Common myeloid progenitor, CD34-positive (primary cell): ENCODE measurements around the gene CCL24.
"Not testable (repeated sequence)": the region's sequence is repeated elsewhere in the genome, so short reads cannot be mapped to it uniquely, and the experiment has no call there.

Source experiments
- CTCF ChIA-PET: fragments of 350-600 bp; sonication (Branson Sonifier 250); formaldehyde crosslinking; loops from one replicate; lab custom pipeline; 2021; ENCODE audit warnings: antibody characterized with exemption; lab: Charles Lee
- POLR2A ChIA-PET: fragments of 350-600 bp; sonication (Branson Sonifier 250); formaldehyde crosslinking; loops from one replicate; lab custom pipeline; 2021; ENCODE audit warnings: antibody characterized with exemption; lab: Charles Lee
- DNase-seq, 3 donors: peaks; one replicate each; pipeline versions ENCODE4 v3.0.0 to v3.0.0-alpha.2; 2013
- H3K27ac ChIP-seq, 2 experiments: 1 replicate in 1 of 2; 2 replicates in 1 of 2; pipeline ENCODE4 v1.7.0; 2013; ENCODE audit warnings: inconsistent platforms in 2 of 2, low read length in 2 of 2, mild to moderate bottlenecking in 2 of 2, low read depth in 1 of 2, moderate library complexity in 1 of 2; ENCODE audit not compliant: severe bottlenecking in 2 of 2, insufficient read depth in 1 of 2, poor library complexity in 1 of 2
- H3K27me3 ChIP-seq, 5 experiments: replicated peaks in 2 of 5; 1 replicate in 3 of 5; 2 replicates in 2 of 5; pipeline versions ENCODE4 v1.6.1 to v1.7.0; 2013; ENCODE audit warnings: low read length in 4 of 5, mild to moderate bottlenecking in 2 of 5, moderate library complexity in 2 of 5, inconsistent platforms in 1 of 5; ENCODE audit not compliant: insufficient read depth in 5 of 5, control insufficient read depth in 4 of 5
- H3K36me3 ChIP-seq, 4 experiments: 1 replicate in 2 of 4; 2 replicates in 2 of 4; pipeline versions ENCODE4 v1.6.1 to v1.7.0; 2013; ENCODE audit warnings: low read length in 3 of 4, control low read depth in 1 of 4, mild to moderate bottlenecking in 1 of 4; ENCODE audit not compliant: control insufficient read depth in 4 of 4, insufficient read depth in 4 of 4
- H3K4me1 ChIP-seq, 4 experiments: 1 replicate in 3 of 4; 2 replicates in 1 of 4; pipeline versions ENCODE4 v1.6.1 to v1.7.1; 2013; ENCODE audit warnings: low read length in 3 of 4, mild to moderate bottlenecking in 3 of 4, control low read depth in 1 of 4, inconsistent platforms in 1 of 4, moderate library complexity in 1 of 4; ENCODE audit not compliant: control insufficient read depth in 4 of 4, insufficient read depth in 4 of 4; ENCODE audit errors: control extremely low read depth in 1 of 4
- H3K4me3 ChIP-seq, 7 experiments: 1 replicate in 4 of 7; 2 replicates in 3 of 7; pipeline versions ENCODE4 v1.5.1 to v1.7.0; 2013; ENCODE audit warnings: mild to moderate bottlenecking in 7 of 7, low read length in 6 of 7, moderate library complexity in 6 of 7, inconsistent platforms in 2 of 7, low read depth in 2 of 7, control low read depth in 1 of 7; ENCODE audit not compliant: insufficient read depth in 4 of 7, control insufficient read depth in 1 of 7; ENCODE audit errors: extremely low read depth in 1 of 7
- H3K9me3 ChIP-seq, 5 experiments: 1 replicate in 4 of 5; 2 replicates in 1 of 5; pipeline versions ENCODE4 v1.6.1 to v1.7.1; 2013; ENCODE audit warnings: low read length in 4 of 5, mild to moderate bottlenecking in 2 of 5, inconsistent platforms in 1 of 5, low read depth in 1 of 5, moderate library complexity in 1 of 5; ENCODE audit not compliant: control insufficient read depth in 4 of 5, insufficient read depth in 2 of 5; ENCODE audit errors: control extremely low read depth in 1 of 5
- WGBS: methylation state at CpG from one replicate; pipeline ENCODE4 v1.1.5; 2013; ENCODE audit not compliant: insufficient coverage; 5-methylcytosine and 5-hydroxymethylcytosine counted together

CCL24 gene

DNA sequence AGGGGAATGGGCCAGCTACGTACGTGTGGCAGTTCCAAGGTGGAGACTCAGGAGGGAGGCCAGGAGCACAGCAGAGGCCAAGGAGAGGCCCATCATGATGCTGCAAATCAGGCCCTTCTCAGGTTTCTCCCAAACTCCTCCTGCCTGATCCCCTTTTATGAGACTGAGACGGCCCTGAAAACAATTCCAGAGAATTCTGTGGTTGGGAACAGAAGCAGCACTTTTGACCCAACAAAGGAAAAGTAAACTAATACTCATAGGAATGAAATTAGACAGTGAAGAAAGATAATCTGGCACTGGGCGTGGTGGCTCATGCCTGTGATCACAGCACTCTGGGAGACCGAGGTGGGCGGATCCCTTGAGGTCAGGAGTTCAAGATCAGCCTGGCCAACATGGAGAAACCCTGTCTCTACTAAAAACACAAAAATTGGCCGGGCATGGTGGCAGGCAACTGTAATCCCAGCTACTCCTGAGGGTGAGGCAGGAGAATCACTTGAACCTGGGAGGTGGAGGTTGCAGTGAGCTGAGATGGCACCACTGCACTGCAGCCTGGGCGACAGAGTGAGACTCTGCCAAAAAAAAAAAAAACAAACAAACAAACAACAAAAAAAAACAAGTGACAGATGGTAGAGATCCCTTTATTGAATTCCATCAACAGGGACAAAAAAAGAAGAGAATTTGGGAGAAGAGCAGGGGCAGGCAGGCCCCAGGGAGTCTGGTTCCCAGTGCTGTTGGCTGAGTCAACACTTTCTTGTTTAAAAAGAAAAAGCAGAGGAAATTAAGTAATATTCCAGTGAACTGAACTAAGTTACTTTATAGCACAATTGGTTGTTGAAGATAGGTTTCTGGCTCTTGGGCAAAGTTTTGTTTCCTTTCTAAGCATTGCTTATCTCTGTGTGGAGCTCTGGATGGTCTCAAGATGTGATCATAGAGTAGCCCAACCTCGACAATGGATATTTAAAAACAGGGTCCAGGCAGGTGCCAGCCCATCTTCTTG lies 41.2 kb downstream of the CCL24 start, which contains the start of gene CCL26:
CCL26 (minus strand) TSS at position 131 of the 997 bp plus-strand sequence; CDS start at position 96, 35 bp downstream.
- Histone ChIP-seq H3K27me3 (no peaks in the 10 kb centered on the region), H3K36me3 (no peaks in the 10 kb centered on the region), H3K27ac (no peak within 1 kb of the TSS), H3K4me3 (no peak within 1 kb of the TSS), H3K9me3 (no peaks in the 10 kb centered on the region), H3K4me1 (no peaks in the 10 kb centered on the region)
- DNase-seq, result no peak
- ChIA-PET POLR2A (no interaction called here), CTCF (interaction anchor here (1.6 kb wide), 1 partner anchor 10 kb away, joined by 9 read pairs; no protein-coding TSS in a partner anchor)
- WGBS, result 92% methylated on average over 8 of the region's 9 CpGs

DNA sequence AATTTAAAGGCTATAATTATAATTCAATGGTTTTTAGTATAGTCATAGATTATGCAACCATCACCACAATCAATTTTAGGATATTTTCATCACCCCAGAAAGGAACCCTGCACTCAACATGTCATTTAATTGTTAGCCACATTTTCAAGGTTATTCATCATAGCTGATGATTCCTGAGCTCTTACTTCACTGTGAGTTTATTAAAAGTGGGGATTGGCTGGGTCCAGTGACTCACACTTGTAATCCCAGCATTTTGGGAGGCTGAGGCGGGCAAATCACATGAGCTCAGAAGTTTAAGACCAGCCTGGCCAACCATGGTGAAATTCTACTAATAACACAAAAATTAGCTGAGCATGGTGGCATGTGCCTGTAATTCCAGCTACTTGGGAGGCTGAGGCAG lies 42.4 kb downstream of the CCL24 start:
- no peak overlapping the region for H3K4me3 ChIP-seq
- H3K27me3 ChIP-seq, result no peaks in the 10 kb centered on the region
- ChIA-PET CTCF (interaction anchor here (1.1 to 1.6 kb wide), 2 partner anchors 9 to 12 kb away, joined by 3 to 9 read pairs; no protein-coding TSS in a partner anchor), POLR2A (interaction anchor here (0.6 kb wide), 2 partner anchors 10 to 194 kb away, joined by 3 to 4 read pairs; no protein-coding TSS in a partner anchor)
- no peaks in the 10 kb centered on the region for H3K4me1 ChIP-seq
- no peak for DNase-seq
- H3K27ac ChIP-seq, result no peak overlapping the region
- WGBS, result no CpG with 5 or more reads among the region's 1 CpG
- H3K36me3 ChIP-seq, result no peaks in the 10 kb centered on the region
- H3K9me3 ChIP-seq, result no peaks in the 10 kb centered on the region

DNA sequence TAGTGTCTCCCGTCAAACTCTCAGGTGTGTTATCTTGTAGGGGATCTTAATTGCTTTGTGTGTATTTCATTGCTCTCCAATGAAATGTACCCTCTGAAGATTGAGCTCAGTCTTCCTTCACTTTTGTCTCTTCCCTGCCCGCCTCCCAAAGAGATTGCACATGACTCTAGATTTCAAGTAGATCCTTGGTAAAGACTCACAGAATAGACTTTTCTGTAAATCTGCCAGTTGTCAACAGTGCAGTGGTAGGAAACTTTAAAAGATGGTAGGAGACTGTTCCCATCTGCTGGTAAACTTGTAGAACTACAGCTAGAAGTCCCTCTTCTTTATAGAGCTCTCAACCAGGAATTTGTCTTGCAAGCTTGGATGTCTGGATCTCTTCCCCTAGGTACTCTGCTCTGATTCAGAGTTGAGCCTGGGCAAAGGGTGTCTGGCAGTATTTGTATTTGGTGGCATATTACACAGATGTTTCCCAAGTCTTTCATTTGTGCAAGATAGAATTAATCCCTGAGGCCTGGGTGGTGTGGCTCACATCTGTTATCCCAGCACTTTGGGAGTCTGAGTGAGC lies 51.2 kb downstream of the CCL24 start:
- DNase-seq, result peak; percentile 54 to 75 (median 75)
- Histone ChIP-seq H3K9me3 (no peaks in the 10 kb centered on the region), H3K4me3 (no peak overlapping the region), H3K4me1 (no peaks in the 10 kb centered on the region), H3K27me3 (no peaks in the 10 kb centered on the region), H3K36me3 (no peaks in the 10 kb centered on the region), H3K27ac (no peak overlapping the region)
- CTCF ChIA-PET, result interaction anchor here (0.8 to 2.0 kb wide), 14 partner anchors 9 to 258 kb away, joined by 3 to 9 read pairs (median 4); partner anchors contain the start of gene HIP1
- WGBS, result no CpG with 5 or more reads among the region's 2 CpGs
- POLR2A ChIA-PET, result no interaction called here

DNA sequence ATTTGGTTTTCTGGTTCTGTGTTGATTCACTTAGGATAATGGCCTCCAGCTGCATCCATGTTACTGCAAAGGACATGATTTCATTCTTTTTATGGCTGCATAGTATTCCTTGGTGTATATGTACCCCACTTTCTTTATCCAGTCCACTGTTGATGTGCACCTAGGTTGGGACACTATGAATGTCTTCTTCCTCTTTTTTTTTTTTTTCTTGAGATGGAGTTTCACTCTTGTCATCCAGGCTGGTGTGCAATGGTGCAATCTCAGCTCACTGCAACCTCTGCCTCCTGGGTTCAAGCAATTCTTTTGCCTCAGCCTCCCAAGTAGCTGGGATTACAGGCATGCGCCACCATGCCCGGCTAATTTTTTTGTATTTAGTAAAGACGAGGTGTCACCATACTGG lies 51.8 kb downstream of the CCL24 start:
- H3K27me3 ChIP-seq, H3K4me1 ChIP-seq, H3K4me3 ChIP-seq, H3K36me3 ChIP-seq, H3K27ac ChIP-seq, H3K9me3 ChIP-seq: not testable (repeated sequence)
- DNase-seq, result peak in 2 of 3 donors; percentile 10 to 15
- ChIA-PET CTCF (interaction anchor here (0.8 to 2.0 kb wide), 12 partner anchors 9 to 259 kb away, joined by 3 to 9 read pairs (median 4); partner anchors contain the start of gene HIP1), POLR2A (interaction anchor here (0.6 to 0.7 kb wide), 2 partner anchors 10 to 200 kb away, joined by 4 to 5 read pairs; no protein-coding TSS in a partner anchor)
- WGBS, result 100% methylated on average over 2 of the region's 3 CpGs
